Mesendoderm (in vitro differentiated cells): ENCODE results near the gene CD300LB.
"Not testable (repeated sequence)": the region's sequence is repeated elsewhere in the genome, so short reads cannot be mapped to it uniquely, and the experiment has no call there.

Experiments
- DNase-seq: peaks from one replicate; pipeline ENCODE4 v3.0.0; 2013
- H2AK5ac ChIP-seq: 2 replicates; pipeline ENCODE4 v1.6.1; 2013; ENCODE audit warnings: low read length, inconsistent platforms
- H2BK120ac ChIP-seq: 2 replicates; pipeline ENCODE4 v1.6.1; 2013; ENCODE audit warnings: low read depth, mild to moderate bottlenecking, low read length, moderate library complexity, mixed read lengths
- H2BK15ac ChIP-seq: replicated peaks from 2 replicates; pipeline ENCODE4 v1.6.1; 2013; ENCODE audit warnings: low read depth, mild to moderate bottlenecking, moderate library complexity
- H2BK5ac ChIP-seq: 2 replicates; pipeline ENCODE4 v1.6.1; 2013; ENCODE audit warnings: low read length, inconsistent platforms
- H3K18ac ChIP-seq: 2 replicates; pipeline ENCODE4 v1.6.1; 2013; ENCODE audit warnings: mild to moderate bottlenecking, low read length, mixed read lengths
- H3K23ac ChIP-seq: one replicate; pipeline ENCODE4 v1.6.1; 2013; ENCODE audit warnings: low read length
- H3K27ac ChIP-seq: 2 replicates; pipeline ENCODE4 v1.5.1; 2013; ENCODE audit warnings: low read depth, mild to moderate bottlenecking, inconsistent platforms, low read length, moderate library complexity
- H3K27me3 ChIP-seq: 2 replicates; pipeline ENCODE4 v1.6.1; 2013; ENCODE audit warnings: low read length, control low read depth, mild to moderate bottlenecking, inconsistent platforms; ENCODE audit not compliant: insufficient read depth, poor library complexity
- H3K36me3 ChIP-seq: 2 replicates; pipeline ENCODE4 v1.6.1; 2013; ENCODE audit warnings: low read length, inconsistent platforms; ENCODE audit not compliant: control insufficient read depth, insufficient read depth
- H3K4ac ChIP-seq: one replicate; pipeline ENCODE4 v1.6.1; 2013; ENCODE audit warnings: low read depth, mild to moderate bottlenecking, low read length, moderate library complexity
- H3K4me1 ChIP-seq: 2 replicates; pipeline ENCODE4 v1.6.1; 2013; ENCODE audit warnings: low read depth, low read length, inconsistent platforms; ENCODE audit not compliant: control insufficient read depth
- H3K4me2 ChIP-seq: 2 replicates; pipeline ENCODE4 v1.6.1; 2013; ENCODE audit warnings: low read length
- H3K4me3 ChIP-seq: 2 replicates; pipeline ENCODE4 v1.5.1; 2013; ENCODE audit warnings: mild to moderate bottlenecking, low read length
- H3K56ac ChIP-seq: one replicate; pipeline ENCODE4 v1.6.1; 2013; ENCODE audit warnings: low read length
- H3K79me1 ChIP-seq: 2 replicates; pipeline ENCODE4 v1.6.1; 2013; ENCODE audit warnings: low read length, inconsistent platforms
- H3K79me2 ChIP-seq: 2 replicates; pipeline ENCODE4 v1.6.1; 2013; ENCODE audit warnings: mild to moderate bottlenecking, low read length; ENCODE audit not compliant: control insufficient read depth, insufficient read depth
- H3K9ac ChIP-seq: 2 replicates; pipeline ENCODE4 v1.6.1; 2013; ENCODE audit warnings: low read length, inconsistent platforms
- H4K5ac ChIP-seq: one replicate; pipeline ENCODE4 v1.6.1; 2013; ENCODE audit warnings: low read length
- H4K8ac ChIP-seq: one replicate; pipeline ENCODE4 v1.6.1; 2013; ENCODE audit warnings: low read depth, mild to moderate bottlenecking, control low read depth, low read length, moderate library complexity
- WGBS: extraction: QIAGEN DNeasy Blood & Tissue Kit; methylation state at CpG from one replicate; pipeline ENCODE4 v1.1.7; 2013; ENCODE audit warnings: low lambda C conversion rate, missing lambda C conversion rate; ENCODE audit not compliant: insufficient coverage; ENCODE audit errors: extremely low coverage; 5-methylcytosine and 5-hydroxymethylcytosine counted together

Gene CD300LB

DNA sequence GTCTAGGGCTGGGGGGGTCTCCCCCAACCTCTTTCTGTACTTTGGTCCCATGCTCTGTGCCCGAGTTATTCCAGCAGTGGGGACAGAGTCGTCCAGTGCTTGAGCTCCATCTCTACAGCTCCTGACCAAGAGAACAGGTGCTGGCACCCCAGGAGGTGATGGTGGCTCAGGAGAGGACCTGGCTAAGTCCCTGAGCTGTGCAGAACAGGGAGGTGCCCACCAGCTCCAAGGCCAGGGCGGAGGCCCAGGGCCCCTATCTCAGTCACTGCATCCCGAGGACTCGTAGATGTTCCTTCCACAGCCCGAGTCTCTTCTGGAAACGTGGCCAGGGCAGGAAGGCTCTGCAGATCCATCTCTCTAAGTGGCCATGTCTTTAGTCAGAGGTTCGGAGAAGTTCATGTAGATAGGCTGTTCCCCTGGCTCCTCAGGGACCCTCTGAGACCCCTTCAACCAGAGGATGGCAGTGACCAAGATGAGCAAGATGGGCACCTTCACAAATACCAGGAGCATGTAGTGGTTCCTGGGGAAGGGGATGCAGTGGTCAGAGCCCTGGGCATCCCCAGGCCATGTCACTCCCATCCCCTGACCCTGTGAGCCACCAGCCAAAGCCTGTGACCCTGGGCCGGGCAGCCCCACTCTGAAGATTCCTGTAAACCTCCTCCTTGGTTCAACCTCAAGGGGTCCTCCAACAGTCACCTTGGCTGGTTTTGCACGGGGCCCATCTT lies 8.7 kb downstream of the CD300LB start:
- Histone ChIP-seq H3K27me3 (no peaks in the 10 kb centered on the region), H3K18ac (no peak overlapping the region), H3K23ac (no peak overlapping the region), H2AK5ac (no peak overlapping the region), H3K27ac (no peak overlapping the region), H2BK15ac (no peak overlapping the region), H3K4me1 (no peaks in the 10 kb centered on the region), H3K56ac (no peak overlapping the region), H3K79me2 (no peaks in the 10 kb centered on the region), H4K8ac (no peak overlapping the region), H3K4me2 (no peak overlapping the region), H3K36me3 (no peaks in the 10 kb centered on the region), H3K9ac (no peak overlapping the region), H2BK5ac (no peak overlapping the region), H2BK120ac (no peak overlapping the region), H3K79me1 (no peaks in the 10 kb centered on the region), H3K4me3 (no peak overlapping the region), H3K4ac (no peak overlapping the region), H4K5ac (no peak overlapping the region)
- no peak for DNase-seq
- no CpG with 5 or more reads among the region's 10 CpGs for WGBS

DNA sequence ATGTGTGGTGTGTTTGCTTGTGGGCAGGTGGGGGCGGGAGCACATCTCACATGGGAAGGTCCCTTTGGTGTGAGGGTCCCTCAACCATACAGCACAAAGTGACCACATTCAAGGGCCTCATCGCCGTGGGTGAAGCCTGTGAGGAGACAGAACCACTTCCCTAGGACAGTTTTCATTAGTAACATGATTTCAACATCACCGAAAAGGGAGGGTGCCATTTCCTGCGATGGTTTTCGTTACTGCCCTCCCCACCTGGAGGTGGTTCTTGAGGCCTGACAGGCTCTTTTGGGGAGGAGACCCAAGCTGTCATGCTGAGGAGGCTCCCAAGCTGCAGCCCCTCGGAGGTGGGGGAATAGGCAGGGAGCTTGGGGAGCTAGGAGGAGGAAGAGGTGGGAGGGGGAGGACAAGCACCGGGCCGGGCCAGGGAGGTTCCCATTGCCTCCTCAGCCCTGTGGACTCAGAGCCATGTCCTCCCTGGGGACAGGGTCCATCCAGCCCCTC lies 9.5 kb downstream of the CD300LB start:
- no peak overlapping the region for H2BK120ac ChIP-seq
- H4K8ac ChIP-seq: no peak overlapping the region
- H3K27me3 ChIP-seq: no peaks in the 10 kb centered on the region
- no peak overlapping the region for H2BK15ac ChIP-seq
- H3K56ac ChIP-seq: no peak overlapping the region
- no peak overlapping the region for H4K5ac ChIP-seq
- H3K4ac ChIP-seq: no peak overlapping the region
- no peak overlapping the region for H3K4me2 ChIP-seq
- H2AK5ac ChIP-seq: no peak overlapping the region
- H3K4me1 ChIP-seq: no peaks in the 10 kb centered on the region
- H3K18ac ChIP-seq: no peak overlapping the region
- no peak overlapping the region for H2BK5ac ChIP-seq
- H3K4me3 ChIP-seq: no peak overlapping the region
- no peak overlapping the region for H3K27ac ChIP-seq
- no peaks in the 10 kb centered on the region for H3K79me2 ChIP-seq
- no peaks in the 10 kb centered on the region for H3K36me3 ChIP-seq
- no CpG with 5 or more reads among the region's 9 CpGs for WGBS
- H3K9ac ChIP-seq: no peak overlapping the region
- DNase-seq: no peak
- no peaks in the 10 kb centered on the region for H3K79me1 ChIP-seq
- no peak overlapping the region for H3K23ac ChIP-seq

DNA sequence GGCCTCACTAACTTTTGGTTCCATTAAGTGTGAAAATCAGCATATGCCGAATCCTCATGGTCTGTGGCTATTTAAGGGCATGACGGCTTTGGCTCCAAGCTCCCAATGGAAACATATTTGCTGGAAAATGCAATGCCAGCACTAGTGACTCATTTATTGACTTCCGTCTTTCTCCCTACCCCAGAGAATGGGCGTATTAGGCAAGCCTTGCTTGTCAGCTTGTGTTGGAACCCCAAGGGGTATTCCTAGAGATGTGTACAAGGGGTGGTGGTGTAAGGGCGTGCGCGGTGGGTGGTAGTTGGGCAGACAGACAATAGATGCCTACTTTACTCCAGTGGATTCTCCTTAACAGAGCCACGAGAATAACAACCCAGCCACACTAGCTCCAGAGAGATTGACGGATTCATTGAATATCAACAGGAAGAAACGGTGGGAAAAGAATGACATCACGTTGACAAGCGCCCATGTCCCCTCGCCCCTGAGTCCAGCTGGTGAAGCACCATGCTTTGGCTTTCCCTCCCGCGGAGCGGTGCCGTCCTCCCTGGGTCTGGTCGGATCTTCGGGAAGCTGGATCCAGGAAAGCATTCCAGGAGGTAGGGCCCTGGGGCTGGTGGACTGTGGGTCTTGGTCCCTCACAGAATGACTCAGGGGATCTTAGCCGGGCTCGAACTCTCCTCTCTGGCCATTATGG lies 10.3 kb downstream of the CD300LB start:
- Histone ChIP-seq H3K4me2 (no peak overlapping the region), H4K5ac (no peak overlapping the region), H2BK5ac (no peak overlapping the region), H3K79me1 (no peaks in the 10 kb centered on the region), H2AK5ac (no peak overlapping the region), H4K8ac (no peak overlapping the region), H3K4me1 (no peaks in the 10 kb centered on the region), H3K23ac (no peak overlapping the region), H3K9ac (no peak overlapping the region), H3K4me3 (no peak overlapping the region), H3K56ac (no peak overlapping the region), H3K18ac (no peak overlapping the region), H3K79me2 (no peaks in the 10 kb centered on the region), H3K27me3 (no peaks in the 10 kb centered on the region), H2BK120ac (no peak overlapping the region), H3K4ac (no peak overlapping the region), H3K36me3 (no peaks in the 10 kb centered on the region), H3K27ac (no peak overlapping the region), H2BK15ac (no peak overlapping the region)
- no CpG with 5 or more reads among the region's 21 CpGs for WGBS
- no peak for DNase-seq

DNA sequence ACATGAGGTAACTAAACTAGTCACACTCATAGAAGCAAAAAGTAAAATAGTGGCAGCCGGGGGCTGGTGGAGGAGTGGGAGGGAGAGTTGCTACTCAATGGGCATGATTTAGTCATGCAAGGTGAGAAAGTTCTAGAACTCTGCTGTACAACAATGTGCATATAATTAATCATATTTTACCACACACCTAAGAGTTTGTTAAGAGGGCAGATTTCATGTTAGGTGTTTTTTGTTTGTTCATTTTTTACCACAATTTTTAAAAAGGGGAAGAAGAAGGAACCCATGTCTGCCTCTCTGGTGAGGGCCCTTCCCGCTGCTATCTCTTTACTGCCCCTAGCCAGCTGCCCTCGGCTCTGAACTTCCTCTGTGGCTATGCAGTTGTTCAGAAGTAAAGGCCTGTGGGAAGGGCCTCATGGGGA lies 11.2 kb downstream of the CD300LB start:
- Histone ChIP-seq H3K4ac (no peak overlapping the region), H3K27me3 (no peaks in the 10 kb centered on the region), H2BK15ac (no peak overlapping the region), H3K27ac (no peak overlapping the region), H3K4me2 (no peak overlapping the region), H3K9ac (no peak overlapping the region), H3K23ac (no peak overlapping the region), H3K79me1 (no peaks in the 10 kb centered on the region), H2AK5ac (no peak overlapping the region), H3K36me3 (no peaks in the 10 kb centered on the region), H2BK120ac (no peak overlapping the region), H3K4me1 (no peaks in the 10 kb centered on the region), H2BK5ac (no peak overlapping the region), H4K5ac (no peak overlapping the region), H3K79me2 (no peaks in the 10 kb centered on the region), H3K56ac (no peak overlapping the region), H4K8ac (no peak overlapping the region), H3K4me3 (no peak overlapping the region), H3K18ac (no peak overlapping the region)
- no peak for DNase-seq
- no CpG with 5 or more reads among the region's 3 CpGs for WGBS

DNA sequence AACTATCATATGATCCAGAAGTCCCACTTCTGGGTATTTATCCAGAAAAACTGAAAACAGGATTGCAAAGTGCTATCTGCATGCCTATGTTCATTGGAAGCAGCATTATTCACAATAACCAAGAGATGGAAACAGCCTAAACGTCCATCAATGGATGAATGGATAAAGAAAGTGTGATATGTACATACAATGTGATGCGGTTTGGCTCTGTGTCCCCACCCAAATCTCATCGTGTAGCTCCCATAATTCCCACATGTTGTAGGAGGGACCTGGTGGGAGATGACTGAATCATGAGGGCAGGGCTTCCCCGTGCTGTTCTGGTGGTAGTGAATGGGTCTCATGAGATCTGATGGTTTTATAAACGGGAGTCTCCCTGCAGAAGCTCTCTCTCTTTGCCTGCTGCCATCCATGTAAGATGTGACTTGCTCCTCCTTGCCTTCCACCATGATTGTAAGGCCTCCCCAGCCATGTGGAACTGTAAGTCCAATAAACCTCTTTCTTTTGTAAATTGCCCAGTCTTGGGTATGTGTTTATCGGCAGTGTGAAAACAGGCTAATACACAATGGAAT lies 12.8 kb downstream of the CD300LB start:
- not testable (repeated sequence) for H2BK5ac ChIP-seq, H3K9ac ChIP-seq, H3K4me3 ChIP-seq, H4K5ac ChIP-seq, H3K4me1 ChIP-seq, H4K8ac ChIP-seq, H3K4ac ChIP-seq, H3K56ac ChIP-seq, H2AK5ac ChIP-seq, H3K79me2 ChIP-seq, DNase-seq, H3K18ac ChIP-seq, H3K4me2 ChIP-seq, H3K23ac ChIP-seq, H3K36me3 ChIP-seq, H3K27me3 ChIP-seq, H3K27ac ChIP-seq, H2BK15ac ChIP-seq, H2BK120ac ChIP-seq, H3K79me1 ChIP-seq
- WGBS: no CpG with 5 or more reads among the region's 6 CpGs
